Measurements from ENCODE around the gene MZB1. TPM values are rescaled to one million over a fixed set of nuclear protein-coding genes. Genes with fewer than 3 reads are reported as not detected.

The MZB1 gene
- total RNA-seq, 1 experiment from 2014 or later: 0.52 TPM

DNA sequence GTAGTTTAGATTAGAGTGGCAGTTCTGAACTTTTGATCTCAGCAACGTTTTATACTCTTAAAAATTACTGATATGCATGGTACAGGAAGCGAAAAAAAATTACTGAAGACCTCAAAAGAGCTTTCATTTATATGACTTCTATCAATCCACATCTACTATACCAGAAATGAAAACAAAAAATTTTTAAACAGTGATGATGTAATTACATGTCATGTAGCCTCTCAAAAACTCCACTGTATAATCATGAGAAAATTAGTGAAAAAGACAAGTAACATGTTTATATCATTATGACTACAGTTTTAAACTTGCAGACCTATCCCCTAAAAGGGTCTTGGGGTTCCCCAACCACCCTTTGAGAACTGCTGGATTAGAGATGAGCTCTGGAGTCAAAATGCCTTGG, 40.3 kb upstream of the MZB1 start:
- Histone ChIP-seq H3K4me3 (no peak overlapping the region), H3K27ac (no peak overlapping the region), H3K36me3 (ENCODE audit: low read depth) (no peaks in the 10 kb centered on the region; the same call in 1 of the 2 replicates), H3K4me1 (replicated peaks; ENCODE audit: insufficient read depth) (no peaks in the 10 kb centered on the region), H3K4me2 (no peak overlapping the region), H3K9me3 (ENCODE audit: insufficient read depth, low read depth) (no peaks in the 10 kb centered on the region), H4K20me1 (ENCODE audit: insufficient read depth) (no peaks in the 10 kb centered on the region), H3K79me2 (ENCODE audit: low read depth) (no peaks in the 10 kb centered on the region), H3K9me2 (ENCODE audit: insufficient read depth) (no peaks in the 10 kb centered on the region), H3F3A (ENCODE audit: insufficient read depth, low read depth) (no peaks in the 10 kb centered on the region), H3K27me3 (ENCODE audit: insufficient read depth, low read depth) (no peaks in the 10 kb centered on the region), H2AFZ (no peak overlapping the region)
- no peak for DNase-seq
- intact Hi-C loops (cut with micrococcal nuclease; ENCODE audit: unreplicated experiment): no loop called here
- TF ChIP-seq, protein P1, sequence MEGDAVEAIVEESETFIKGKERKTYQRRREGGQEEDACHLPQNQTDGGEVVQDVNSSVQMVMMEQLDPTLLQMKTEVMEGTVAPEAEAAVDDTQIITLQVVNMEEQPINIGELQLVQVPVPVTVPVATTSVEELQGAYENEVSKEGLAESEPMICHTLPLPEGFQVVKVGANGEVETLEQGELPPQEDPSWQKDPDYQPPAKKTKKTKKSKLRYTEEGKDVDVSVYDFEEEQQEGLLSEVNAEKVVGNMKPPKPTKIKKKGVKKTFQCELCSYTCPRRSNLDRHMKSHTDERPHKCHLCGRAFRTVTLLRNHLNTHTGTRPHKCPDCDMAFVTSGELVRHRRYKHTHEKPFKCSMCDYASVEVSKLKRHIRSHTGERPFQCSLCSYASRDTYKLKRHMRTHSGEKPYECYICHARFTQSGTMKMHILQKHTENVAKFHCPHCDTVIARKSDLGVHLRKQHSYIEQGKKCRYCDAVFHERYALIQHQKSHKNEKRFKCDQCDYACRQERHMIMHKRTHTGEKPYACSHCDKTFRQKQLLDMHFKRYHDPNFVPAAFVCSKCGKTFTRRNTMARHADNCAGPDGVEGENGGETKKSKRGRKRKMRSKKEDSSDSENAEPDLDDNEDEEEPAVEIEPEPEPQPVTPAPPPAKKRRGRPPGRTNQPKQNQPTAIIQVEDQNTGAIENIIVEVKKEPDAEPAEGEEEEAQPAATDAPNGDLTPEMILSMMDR (conservative IDR thresholded peaks at IDR 0.05): no peak
- no peak for TF ChIP-seq EZH2 (IDR thresholded peaks at IDR 0.05; ENCODE audit: low read depth)
- no TSS peak for BruUV-seq (replicated peaks)
- ChIA-PET CTCF (interaction anchor here (1.2 to 1.3 kb wide), 2 partner anchors 83 to 87 kb away, joined by 3 read pairs; no protein-coding TSS in a partner anchor), POLR2A (ENCODE audit: unreplicated experiment) (interaction anchor here (0.7 kb wide), 1 partner anchor 226 kb away, joined by 6 read pairs; no protein-coding TSS in a partner anchor)

DNA sequence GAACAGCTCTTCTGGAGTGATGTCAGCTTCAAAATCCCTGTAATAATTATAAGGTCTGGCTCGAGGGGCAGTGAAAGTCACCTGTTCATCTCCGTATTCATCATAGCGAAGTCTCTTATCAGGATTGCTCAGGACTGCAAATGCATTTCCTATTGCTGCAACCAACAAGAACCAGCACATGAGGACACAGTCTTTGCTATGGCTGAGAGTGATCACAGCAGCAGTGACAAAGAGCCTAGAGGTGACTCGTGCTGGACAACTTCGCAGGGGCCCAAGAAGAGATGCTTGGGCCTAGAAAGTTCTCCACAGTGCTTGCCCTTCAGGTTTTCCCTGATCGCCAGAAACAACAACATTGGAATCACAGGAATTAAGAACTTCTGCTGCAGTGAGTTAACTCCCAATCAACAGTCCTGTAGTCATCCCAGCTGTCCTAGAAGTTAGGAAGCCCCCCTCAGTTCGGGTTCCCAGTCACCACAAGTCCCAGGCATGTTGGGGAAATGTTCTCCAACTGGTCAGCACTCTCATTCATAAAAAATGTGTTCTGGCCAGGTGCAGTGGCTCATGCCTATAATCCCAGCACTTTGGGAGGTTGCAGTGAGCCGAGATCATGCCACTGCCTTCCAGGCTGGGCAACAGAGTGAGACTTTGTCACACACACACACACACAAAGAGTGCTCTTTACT, 36.6 kb upstream of the MZB1 start:
- ChIA-PET POLR2A (ENCODE audit: unreplicated experiment) (no interaction called here), CTCF (interaction anchor here (0.6 kb wide), 1 partner anchor 107 kb away, joined by 3 read pairs; no protein-coding TSS in a partner anchor)
- no TSS peak for BruUV-seq (replicated peaks)

DNA sequence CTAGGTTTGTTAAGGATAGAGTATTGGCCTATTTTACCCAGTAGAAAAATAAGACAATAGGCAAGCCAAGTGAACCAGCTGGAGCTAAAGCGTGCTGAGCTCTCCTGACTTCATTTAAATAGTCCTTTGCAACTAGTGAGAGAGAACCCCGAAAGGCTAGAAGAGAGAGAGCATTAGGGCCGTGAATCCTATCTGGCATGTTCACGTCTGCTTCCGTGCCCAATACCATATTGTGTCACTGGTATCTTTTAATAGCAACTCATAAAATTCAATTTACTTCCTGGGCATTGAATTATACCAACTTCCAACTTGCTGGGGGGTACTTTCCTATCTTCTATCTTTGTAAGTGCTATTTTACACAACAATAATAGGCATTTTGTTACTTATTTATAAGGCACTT, 35.8 kb upstream of the MZB1 start:
- H3K36me3 ChIP-seq (ENCODE audit: low read depth): no peaks in the 10 kb centered on the region; the same call in 1 of the 2 replicates
- H3K4me1 ChIP-seq (replicated peaks; ENCODE audit: insufficient read depth): no peaks in the 10 kb centered on the region
- no peak overlapping the region for H3K4me2 ChIP-seq
- no peak overlapping the region for H3K27ac ChIP-seq
- H2AFZ ChIP-seq: no peak overlapping the region
- POLR2A ChIA-PET (ENCODE audit: unreplicated experiment): no interaction called here
- H3F3A ChIP-seq (ENCODE audit: insufficient read depth, low read depth): 0 out of 2 replicates have a peak, but pooled peaks cover 3% of the 10 kb centered on the region
- no peak for DNase-seq
- intact Hi-C loops (cut with micrococcal nuclease; ENCODE audit: unreplicated experiment): no loop called here
- H4K20me1 ChIP-seq (ENCODE audit: insufficient read depth): no peaks in the 10 kb centered on the region
- no peak overlapping the region for H3K4me3 ChIP-seq
- H3K9me3 ChIP-seq (ENCODE audit: insufficient read depth, low read depth): no peaks in the 10 kb centered on the region
- H3K27me3 ChIP-seq (ENCODE audit: insufficient read depth, low read depth): no peaks in the 10 kb centered on the region
- TF ChIP-seq, protein P1 (conservative IDR thresholded peaks at IDR 0.05): no peak
- no peak for TF ChIP-seq EZH2 (IDR thresholded peaks at IDR 0.05; ENCODE audit: low read depth)
- CTCF ChIA-PET: no interaction called here
- no peaks in the 10 kb centered on the region for H3K79me2 ChIP-seq (ENCODE audit: low read depth)
- H3K9me2 ChIP-seq (ENCODE audit: insufficient read depth): no peaks in the 10 kb centered on the region
- BruUV-seq (replicated peaks): no TSS peak

More for the DNA sequence above, 36.6 kb upstream of the MZB1 start:
- Histone ChIP-seq H3K9me2 (ENCODE audit: insufficient read depth) (no peaks in the 10 kb centered on the region), H3K4me2 (no peak overlapping the region), H4K20me1 (ENCODE audit: insufficient read depth) (no peaks in the 10 kb centered on the region), H3K36me3 (ENCODE audit: low read depth) (no peaks in the 10 kb centered on the region; the same call in 1 of the 2 replicates), H3K27ac (no peak overlapping the region), H2AFZ (no peak overlapping the region), H3K4me3 (no peak overlapping the region), H3K79me2 (ENCODE audit: low read depth) (no peaks in the 10 kb centered on the region), H3K9me3 (ENCODE audit: insufficient read depth, low read depth) (no peaks in the 10 kb centered on the region), H3F3A (ENCODE audit: insufficient read depth, low read depth) (0 out of 2 replicates have a peak, but pooled peaks cover 3% of the 10 kb centered on the region), H3K27me3 (ENCODE audit: insufficient read depth, low read depth) (no peaks in the 10 kb centered on the region), H3K4me1 (replicated peaks; ENCODE audit: insufficient read depth) (no peaks in the 10 kb centered on the region)
- intact Hi-C loops (cut with micrococcal nuclease; ENCODE audit: unreplicated experiment): no loop called here
- TF ChIP-seq, protein P1 (conservative IDR thresholded peaks at IDR 0.05): no peak
- TF ChIP-seq EZH2 (IDR thresholded peaks at IDR 0.05; ENCODE audit: low read depth): no peak
- no peak for DNase-seq
